ENCODE measurements around the gene LSM3. TPM values are rescaled to one million over a fixed set of nuclear protein-coding genes. Genes with fewer than 3 reads are reported as not detected.

LSM3 gene
- total and polyA plus RNA-seq, 9 of the 15 experiments (the other 6 are each of a cell fraction or from before 2014, with no cell fraction given), result 33.8 to 203 (median 61.2) TPM

DNA sequence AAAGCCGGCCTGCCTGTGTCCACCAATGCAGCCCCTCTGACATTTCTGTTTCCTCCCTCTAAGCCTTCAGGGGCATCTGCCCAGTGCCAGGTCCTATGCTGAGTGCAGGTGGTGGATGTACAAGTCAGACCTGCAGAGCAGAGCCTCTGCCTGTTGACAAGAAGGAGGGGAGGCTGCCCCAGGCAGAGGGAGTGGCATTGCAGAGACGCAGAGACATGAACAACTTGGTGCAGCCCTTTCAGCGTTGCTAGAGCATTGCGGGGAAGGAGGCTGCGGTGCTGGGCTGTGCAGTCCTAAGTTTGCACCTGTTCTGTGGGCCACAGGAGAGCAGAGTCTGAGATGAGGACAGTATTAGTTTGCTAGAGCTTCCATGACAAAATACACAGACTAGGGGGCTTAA, 65.2 kb downstream of the LSM3 start:
- TF ChIP-seq, protein P1, sequence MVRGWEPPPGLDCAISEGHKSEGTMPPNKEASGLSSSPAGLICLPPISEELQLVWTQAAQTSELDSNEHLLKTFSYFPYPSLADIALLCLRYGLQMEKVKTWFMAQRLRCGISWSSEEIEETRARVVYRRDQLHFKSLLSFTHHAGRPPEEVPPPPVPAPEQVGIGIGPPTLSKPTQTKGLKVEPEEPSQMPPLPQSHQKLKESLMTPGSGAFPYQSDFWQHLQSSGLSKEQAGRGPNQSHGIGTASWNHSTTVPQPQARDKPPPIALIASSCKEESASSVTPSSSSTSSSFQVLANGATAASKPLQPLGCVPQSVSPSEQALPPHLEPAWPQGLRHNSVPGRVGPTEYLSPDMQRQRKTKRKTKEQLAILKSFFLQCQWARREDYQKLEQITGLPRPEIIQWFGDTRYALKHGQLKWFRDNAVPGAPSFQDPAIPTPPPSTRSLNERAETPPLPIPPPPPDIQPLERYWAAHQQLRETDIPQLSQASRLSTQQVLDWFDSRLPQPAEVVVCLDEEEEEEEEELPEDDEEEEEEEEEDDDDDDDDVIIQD (CRISPR knock-in tag; IDR thresholded peaks at IDR 0.05), result no peak
- TF ChIP-seq, protein P2, sequence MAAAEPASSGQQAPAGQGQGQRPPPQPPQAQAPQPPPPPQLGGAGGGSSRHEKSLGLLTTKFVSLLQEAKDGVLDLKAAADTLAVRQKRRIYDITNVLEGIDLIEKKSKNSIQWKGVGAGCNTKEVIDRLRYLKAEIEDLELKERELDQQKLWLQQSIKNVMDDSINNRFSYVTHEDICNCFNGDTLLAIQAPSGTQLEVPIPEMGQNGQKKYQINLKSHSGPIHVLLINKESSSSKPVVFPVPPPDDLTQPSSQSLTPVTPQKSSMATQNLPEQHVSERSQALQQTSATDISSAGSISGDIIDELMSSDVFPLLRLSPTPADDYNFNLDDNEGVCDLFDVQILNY (CRISPR knock-in tag; IDR thresholded peaks at IDR 0.05), result no peak
- TF ChIP-seq ZFX (CRISPR knock-in tag; IDR thresholded peaks at IDR 0.05), result no peak
- no peak for TF ChIP-seq NR2C2 (CRISPR knock-in tag; IDR thresholded peaks at IDR 0.05)
- TF ChIP-seq NR2C2 (tag; IDR thresholded peaks at IDR 0.05), result no peak
- TF ChIP-seq, protein P3, sequence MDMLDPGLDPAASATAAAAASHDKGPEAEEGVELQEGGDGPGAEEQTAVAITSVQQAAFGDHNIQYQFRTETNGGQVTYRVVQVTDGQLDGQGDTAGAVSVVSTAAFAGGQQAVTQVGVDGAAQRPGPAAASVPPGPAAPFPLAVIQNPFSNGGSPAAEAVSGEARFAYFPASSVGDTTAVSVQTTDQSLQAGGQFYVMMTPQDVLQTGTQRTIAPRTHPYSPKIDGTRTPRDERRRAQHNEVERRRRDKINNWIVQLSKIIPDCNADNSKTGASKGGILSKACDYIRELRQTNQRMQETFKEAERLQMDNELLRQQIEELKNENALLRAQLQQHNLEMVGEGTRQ (CRISPR knock-in tag; IDR thresholded peaks at IDR 0.05), result no peak
- peak; percentile 96 for TF ChIP-seq ZNF12 (CRISPR knock-in tag; IDR thresholded peaks at IDR 0.05)
- TF ChIP-seq STAG1 (CRISPR knock-in tag; IDR thresholded peaks at IDR 0.05; ENCODE audit: borderline replicate concordance), result no peak
- TF ChIP-seq JUNB (CRISPR knock-in tag; conservative IDR thresholded peaks at IDR 0.05), result no peak
- TF ChIP-seq TSC22D4 (tag; IDR thresholded peaks at IDR 0.05), result no peak
- TF ChIP-seq HIVEP1 (CRISPR knock-in tag; IDR thresholded peaks at IDR 0.05), result no peak
- TF ChIP-seq, protein P4, sequence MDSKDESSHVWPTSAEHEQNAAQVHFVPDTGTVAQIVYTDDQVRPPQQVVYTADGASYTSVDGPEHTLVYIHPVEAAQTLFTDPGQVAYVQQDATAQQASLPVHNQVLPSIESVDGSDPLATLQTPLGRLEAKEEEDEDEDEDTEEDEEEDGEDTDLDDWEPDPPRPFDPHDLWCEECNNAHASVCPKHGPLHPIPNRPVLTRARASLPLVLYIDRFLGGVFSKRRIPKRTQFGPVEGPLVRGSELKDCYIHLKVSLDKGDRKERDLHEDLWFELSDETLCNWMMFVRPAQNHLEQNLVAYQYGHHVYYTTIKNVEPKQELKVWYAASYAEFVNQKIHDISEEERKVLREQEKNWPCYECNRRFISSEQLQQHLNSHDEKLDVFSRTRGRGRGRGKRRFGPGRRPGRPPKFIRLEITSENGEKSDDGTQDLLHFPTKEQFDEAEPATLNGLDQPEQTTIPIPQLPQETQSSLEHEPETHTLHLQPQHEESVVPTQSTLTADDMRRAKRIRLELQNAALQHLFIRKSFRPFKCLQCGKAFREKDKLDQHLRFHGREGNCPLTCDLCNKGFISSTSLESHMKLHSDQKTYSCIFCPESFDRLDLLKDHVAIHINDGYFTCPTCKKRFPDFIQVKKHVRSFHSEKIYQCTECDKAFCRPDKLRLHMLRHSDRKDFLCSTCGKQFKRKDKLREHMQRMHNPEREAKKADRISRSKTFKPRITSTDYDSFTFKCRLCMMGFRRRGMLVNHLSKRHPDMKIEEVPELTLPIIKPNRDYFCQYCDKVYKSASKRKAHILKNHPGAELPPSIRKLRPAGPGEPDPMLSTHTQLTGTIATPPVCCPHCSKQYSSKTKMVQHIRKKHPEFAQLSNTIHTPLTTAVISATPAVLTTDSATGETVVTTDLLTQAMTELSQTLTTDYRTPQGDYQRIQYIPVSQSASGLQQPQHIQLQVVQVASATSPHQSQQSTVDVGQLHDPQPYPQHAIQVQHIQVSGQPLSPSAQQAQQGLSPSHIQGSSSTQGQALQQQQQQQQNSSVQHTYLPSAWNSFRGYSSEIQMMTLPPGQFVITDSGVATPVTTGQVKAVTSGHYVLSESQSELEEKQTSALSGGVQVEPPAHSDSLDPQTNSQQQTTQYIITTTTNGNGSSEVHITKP (IDR thresholded peaks at IDR 0.05; ENCODE audit: partially characterized antibody), result no peak
- no peak for TF ChIP-seq ZNF583 (CRISPR knock-in tag; IDR thresholded peaks at IDR 0.05)
- 0 out of 2 replicates have a peak, but pooled peaks have one; percentile 28 for TF ChIP-seq LCOR (CRISPR knock-in tag; IDR thresholded peaks at IDR 0.05)
- in situ Hi-C loops (cut with MboI), result no loop called here

More for the DNA sequence above, 65.2 kb downstream of the LSM3 start:
- BruUV-seq (replicated peaks), result no TSS peak
- intact Hi-C loops (cut with micrococcal nuclease), result no loop called here
- ChIA-PET POLR2A (interaction anchor here (0.7 to 1.6 kb wide), 2 partner anchors 13 to 176 kb away, joined by 3 to 5 read pairs; no protein-coding TSS in a partner anchor), CTCF (ENCODE audit: low intra/inter-chr PET ratio) (no interaction called here)
- 62% methylated on average over 5 of the region's 5 CpGs for WGBS (ENCODE audit: insufficient coverage, low coverage, missing lambda C conversion rate)
- DNase-seq (ENCODE audit: extremely low read depth in 1 of 4, low spot score in 3 of 4) (no peak), FAIRE-seq (no peak), ATAC-seq (peak; percentile 17)
- H4K20me1 ChIP-seq (replicated peaks; ENCODE audit: control insufficient read depth, insufficient read depth, low read length), result no peaks in the 10 kb centered on the region
- H3K4me2 ChIP-seq (ENCODE audit: insufficient read depth, low read length), result no peak overlapping the region
- H3K9me1 ChIP-seq (ENCODE audit: control insufficient read depth, insufficient read depth, low read length), result no peaks in the 10 kb centered on the region
- H3K27me3 ChIP-seq (ENCODE audit: control insufficient read depth in 2 of 2, insufficient read depth in 2 of 2, low read length in 2 of 2), result no peaks in the 10 kb centered on the region
- no peaks in the 10 kb centered on the region; the same call in 2 of the 3 replicates for H3K36me3 ChIP-seq (ENCODE audit: control insufficient read depth, insufficient read depth, low read length)
- no peaks in the 10 kb centered on the region for H3K9me3 ChIP-seq (replicated peaks; ENCODE audit: control insufficient read depth, insufficient read depth, low read depth, low read length)
- H3K4me1 ChIP-seq (replicated peaks in 1 of 2; ENCODE audit: control insufficient read depth in 2 of 2, insufficient read depth in 2 of 2, low read length in 2 of 2), result peaks cover 14 to 19% of the 10 kb centered on the region in 2 experiments
- H3K79me2 ChIP-seq (ENCODE audit: control insufficient read depth, insufficient read depth, low read length), result no peaks in the 10 kb centered on the region
- H3K4me3 ChIP-seq, result no peak overlapping the region
- H2AFZ ChIP-seq (ENCODE audit: low read depth, low read length), result no peak overlapping the region
- no peak overlapping the region for H3K27ac ChIP-seq (ENCODE audit: extremely low read depth, low read depth, low read length)
- peak overlapping the region in 1 of 2 experiments; percentile 32; a peak in 1 of 4 replicates for H3K9ac ChIP-seq (ENCODE audit: insufficient read depth in 1 of 2, low read depth in 2 of 2, low read length in 2 of 2)

Measured in K562 (cell line).